ENCODE results near the gene SESN1.

Gene SESN1

DNA sequence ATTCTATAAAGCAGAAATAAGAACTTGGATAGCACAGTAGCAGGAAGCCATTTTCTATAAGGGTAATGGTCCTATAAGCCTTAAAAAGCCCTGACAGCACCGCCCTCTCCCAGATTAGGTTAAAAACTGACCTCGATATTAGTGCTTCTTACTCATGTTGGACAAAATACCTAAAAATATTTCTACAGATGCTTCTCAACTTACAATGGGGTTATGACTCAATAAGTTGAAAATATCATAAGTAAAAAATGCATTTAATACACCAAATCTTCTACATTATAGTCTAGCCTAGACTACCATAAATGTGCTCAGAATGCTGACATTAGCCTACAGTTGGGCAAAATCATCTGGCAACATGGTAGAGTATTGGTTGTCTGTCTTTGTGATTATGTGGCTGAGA, 70.3 kb downstream of the SESN1 start:
- FAIRE-seq: no peak

DNA sequence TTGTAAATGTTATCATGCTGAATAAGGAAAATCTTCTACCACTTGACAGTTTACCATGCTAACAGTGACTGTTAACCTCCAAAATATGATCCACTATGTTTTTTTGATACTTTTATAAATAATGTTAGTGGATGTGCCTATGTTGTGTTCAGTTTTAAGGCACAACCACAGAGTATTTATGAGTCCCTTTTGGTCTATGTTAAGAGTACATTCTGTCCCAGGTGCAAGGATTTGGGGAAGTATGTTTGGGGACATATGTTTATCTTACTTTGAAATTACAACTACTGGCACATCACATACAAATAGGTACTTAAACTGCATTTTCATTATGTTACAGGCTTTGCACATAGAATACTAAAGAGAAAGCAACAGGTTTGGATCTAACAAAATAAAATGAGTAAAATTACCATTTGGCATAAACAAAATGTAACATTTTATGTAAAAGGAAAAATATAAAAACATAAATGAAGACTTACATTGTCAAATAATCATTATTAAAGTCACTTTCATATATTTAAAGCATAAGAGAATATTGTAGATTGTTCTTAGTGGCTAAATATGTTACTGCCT, 71.2 kb downstream of the SESN1 start:
- FAIRE-seq: no peak

GRCh38 chr6:109021870-109022269, 72.8 kb downstream of the SESN1 start:
- no peak for FAIRE-seq

DNA sequence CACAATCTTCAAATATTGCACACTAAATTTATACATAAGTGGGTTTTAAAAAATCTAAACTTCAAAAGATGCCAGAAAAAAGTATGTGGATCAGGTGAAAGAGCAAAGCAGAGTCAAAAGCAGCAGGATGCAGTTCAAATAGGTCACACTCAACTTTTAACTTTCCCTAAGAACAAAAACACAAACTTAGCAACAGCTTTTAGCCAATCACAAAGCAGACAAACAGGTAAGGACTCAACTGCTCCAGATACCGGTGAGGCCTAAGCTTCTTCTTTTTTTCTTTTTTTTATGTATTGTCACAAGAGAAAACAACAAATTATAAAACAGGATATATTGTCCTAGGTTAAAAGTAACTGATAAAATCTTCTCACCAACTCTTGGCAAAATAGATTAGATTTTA, 74.7 kb downstream of the SESN1 start:
- FAIRE-seq: no peak

DNA sequence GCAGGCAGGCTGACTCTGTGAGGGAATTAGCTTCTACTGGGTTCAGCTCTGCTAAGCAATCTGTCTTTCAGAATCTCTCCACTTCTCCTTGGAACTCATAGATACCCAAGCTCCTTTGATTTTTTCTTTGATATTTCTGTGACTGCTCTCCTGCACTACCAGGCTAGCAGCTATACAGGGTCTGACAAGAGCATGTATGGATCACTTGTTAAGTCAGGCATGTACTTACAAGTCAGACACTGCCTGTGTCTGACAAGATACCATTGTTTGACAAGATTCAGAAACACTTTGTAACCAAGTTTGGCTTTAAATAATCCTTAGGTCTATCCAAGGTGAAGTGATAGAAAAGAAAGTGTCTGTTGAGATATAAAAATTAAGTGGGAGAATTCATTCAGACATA, 79.5 kb downstream of the SESN1 start:
- FAIRE-seq: no peak

- FAIRE-seq: no peak
These were observed 80.0 kb downstream of the SESN1 start for GRCh38 chr6:109014606-109015005.

- FAIRE-seq: peak; percentile 27
These were observed 80.9 kb downstream of the SESN1 start for GRCh38 chr6:109013656-109014305.

- FAIRE-seq: no peak
These were observed 83.9 kb downstream of the SESN1 start for GRCh38 chr6:109010705-109011102.

DNA sequence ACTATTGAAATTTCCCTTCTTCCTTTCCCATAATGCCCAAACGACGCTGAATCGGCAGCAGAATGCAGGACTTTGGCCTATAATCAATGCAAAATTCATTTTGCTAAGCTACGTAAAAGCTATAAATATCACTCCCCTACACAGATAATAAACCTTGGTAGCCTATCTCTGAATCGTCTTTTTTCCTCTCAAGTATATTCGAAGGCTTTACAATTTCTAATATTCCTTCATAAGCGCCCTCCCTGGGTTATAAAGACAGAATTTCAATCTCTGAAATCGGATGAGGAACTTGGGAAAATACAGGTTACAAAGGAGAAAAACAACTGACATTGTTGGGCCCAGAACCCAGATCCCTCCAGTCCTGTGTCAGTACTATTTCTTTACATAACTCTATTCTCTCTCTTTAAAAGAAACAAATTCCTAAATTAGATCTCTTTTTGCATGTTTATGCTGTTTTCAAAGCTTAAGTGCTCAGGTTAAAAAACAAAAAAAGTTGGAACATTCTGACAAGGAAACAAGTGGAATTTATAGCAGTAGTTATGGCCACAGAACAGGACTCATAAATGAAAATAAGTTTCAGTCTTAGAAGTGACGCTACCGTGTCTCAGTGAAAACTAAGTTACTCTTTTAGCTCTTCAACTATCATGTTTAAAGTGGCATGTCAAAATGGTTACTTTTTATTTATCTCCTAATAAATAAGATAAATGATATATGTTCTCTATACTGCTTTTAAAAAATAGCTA, 84.5 kb downstream of the SESN1 start:
- FAIRE-seq: no peak

DNA sequence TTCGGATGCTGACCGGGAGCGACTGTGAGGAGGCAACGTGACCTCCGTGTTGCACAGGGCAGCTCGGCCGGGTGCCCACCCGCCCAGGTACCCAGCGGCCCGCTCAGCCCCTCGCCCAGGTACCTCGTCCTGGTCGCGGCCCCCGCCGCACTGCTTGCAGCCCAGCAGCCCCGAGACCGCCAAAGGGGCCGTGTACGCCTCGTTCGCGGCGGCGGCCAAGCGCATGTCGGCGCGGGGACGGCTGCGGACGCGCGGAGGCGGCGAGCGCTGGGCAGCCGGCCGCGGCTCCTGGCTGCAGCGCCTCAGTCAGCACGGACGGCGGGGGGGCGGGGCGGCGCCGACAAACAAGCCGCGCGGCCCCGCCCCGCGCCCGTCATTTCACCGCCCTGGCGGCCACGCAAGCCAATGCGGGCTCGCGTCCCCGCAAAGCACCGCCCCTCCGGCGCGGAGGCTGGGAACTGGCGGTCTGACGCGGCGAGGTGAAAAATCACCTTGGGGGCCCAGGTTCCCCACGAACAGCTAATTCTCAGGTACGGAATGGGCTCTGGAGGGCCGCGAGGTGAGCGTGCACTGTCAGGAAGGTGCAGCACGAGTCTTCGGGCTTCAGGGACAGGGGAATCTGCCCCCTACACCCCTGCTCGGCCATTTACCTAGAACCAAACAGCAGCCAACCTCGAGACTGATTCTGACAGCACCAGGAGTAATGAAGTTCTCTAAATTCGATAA, 85.2 kb downstream of the SESN1 start:
- no peak for FAIRE-seq

DNA sequence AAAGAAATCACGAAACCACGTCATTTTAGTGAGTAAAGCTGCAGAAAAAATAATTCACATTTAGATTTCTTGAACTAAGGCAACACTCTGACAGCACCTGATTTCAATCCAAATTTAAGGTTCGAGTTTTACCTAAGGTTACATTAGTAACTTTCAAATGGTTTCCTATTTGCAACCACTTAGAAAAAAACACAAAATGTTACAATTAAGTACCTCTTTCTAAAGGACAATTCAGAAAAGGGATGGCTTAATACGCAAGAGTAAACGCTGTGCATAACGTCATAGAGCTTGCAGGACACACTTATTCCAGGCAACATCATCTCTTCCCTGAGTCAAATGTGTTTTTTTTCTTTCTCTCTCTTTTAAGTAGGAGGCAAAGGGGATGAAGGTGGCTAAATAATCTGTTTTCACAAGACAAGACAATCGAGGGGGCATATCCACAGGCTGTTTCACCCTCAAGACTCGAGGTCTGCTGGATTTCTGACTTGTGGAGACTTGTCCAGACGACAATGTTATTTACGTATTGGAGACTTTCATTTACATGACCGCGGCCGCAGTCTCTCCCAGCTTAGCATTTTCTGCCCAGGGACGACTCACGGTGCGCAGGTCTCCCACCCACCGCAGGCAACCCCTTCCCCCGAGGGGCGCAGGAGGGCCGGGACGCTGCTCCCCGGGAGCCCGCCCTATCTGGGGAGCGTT, 86.0 kb downstream of the SESN1 start:
- FAIRE-seq: no peak

DNA sequence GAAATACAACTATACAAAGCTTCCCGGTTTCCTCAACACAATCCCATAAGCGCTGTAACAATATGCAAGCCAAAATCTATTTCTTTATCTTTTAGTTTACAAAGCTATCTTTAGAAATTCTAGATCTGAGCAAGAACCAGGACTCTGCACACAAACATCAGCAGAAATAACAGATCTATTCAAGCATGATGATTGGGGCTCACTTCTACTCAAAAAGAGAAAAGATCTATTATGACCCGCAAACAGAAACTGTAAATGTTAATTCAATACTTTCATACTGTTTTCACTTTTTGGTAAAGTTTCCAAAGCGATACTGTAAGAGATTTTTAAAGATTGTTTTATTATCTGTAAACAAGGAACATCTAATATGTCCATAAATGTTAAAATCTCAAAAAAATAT, 86.6 kb downstream of the SESN1 start:
- FAIRE-seq: peak; percentile 65

GRCh38 chr6:109007521-109007920, 87.1 kb downstream of the SESN1 start:
- no peak for FAIRE-seq

DNA sequence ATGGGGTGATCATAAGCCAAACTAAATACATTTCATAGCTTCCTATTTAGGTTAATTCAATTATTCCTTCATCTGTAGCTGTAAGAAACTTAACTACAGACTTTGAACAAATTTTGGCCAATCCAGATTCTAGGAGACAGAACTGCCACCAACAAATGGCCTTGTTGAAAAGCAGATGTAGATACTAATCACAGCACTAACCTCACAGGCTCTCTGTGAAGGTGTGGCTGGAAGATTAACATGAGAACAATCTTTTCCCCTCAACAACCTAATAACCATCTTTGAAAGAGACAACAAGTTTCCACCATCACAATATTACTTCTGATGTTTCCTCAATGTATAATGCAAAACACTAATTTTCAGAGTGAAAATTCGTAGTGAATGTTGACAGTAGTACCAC, 87.8 kb downstream of the SESN1 start:
- FAIRE-seq: no peak

DNA sequence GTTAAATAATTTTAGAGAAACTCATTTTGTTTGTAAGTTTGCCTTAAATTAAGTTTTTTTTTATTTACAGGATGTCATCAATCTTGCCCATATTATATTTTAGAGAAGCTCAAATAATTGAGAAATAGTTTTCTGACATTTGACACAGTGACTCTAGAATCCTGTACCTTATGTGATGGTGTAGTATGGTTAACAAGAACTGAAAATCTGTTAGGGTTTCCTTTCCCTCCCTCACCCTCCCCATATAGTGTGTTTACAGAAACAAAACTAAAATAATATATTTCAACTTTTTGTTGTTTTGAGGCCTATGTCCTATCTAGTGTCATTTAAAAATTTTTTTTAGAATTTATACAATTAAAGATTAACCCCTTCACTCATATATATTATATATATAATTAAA, 91.8 kb downstream of the SESN1 start:
- no peak for FAIRE-seq

GRCh38 chr6:109002051-109002697, 92.5 kb downstream of the SESN1 start:
- no peak for FAIRE-seq

DNA sequence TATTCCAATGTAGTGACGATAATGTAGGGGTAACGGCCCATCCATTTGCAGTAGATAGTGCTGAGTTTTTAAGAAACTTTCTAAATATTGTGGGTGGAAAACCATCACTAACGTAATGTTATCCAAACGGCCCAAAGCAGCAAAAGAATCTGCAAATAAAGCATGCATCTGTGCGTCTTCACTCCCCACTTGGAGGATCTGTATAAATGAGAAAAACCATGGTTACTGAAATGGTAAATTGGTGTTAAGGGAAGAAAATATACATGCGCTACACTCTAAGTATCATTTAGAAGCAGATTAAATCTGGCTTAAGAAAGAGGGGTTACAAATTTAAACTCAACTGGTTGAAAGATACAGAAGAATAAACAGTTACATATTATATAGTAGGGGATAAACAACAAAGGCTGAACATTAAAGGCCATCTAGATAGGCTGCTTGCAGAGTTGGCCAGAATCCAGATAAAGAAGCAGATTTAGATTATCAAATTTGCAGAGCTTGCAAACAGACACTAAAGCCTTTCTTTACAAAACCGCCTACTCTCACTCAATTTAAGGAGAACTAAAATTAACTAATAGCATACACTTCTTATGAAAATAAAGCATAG, 93.3 kb downstream of the SESN1 start:
- FAIRE-seq: no peak

DNA sequence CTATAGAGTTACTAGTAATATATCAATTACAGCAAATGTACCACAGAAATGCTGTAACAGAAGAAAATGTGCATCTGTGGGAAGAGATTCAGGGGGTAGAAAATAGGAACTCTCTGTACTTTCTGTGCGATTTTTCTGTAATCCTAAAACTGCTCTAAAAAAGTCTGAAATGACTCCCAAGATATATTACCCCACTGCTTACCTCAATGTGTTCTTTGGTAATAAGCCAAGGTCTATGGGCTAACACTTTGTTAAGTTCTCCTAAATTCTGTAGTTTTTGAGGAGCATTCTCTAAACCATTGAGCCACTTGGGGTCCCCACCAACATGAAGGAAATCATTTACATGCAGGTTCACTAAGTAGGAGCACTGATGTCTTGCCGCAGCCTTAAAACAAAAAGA, 94.4 kb downstream of the SESN1 start:
- FAIRE-seq: no peak

DNA sequence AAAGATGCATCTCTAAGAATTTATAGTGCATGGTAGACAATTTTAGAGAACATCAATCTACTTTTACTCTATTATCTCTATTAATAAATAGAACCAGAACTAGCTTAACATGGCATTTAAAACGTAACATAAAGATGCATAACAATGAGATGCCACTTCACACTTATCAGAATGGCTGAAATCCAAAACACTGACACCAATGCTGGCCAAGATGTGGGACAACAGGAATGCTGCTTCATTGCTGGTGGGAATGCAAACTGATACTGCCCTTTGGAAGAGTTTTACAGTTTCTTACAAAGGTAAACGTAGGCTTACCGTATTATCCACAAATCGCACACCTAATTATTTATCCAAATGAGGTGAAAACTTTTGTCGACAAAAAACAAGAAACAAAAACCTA, 95.2 kb downstream of the SESN1 start:
- FAIRE-seq: no peak

DNA sequence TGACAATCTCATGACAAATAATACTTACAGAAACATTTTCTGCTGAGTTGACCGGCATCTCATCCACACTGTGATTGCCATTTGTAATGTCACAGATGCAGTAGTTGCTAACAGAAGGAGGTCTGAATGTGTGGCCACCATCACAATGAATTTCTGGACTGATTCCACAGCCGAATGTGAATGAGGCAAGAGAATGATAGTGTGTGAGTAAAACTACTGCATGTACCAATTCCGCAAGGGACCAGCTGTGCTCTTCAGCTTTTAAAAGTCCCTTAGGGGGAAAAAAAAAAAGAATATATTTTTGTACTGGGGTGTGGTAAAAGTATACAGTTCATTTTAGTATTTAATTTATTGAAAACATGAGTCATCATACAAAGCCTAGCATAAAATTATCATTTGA, 96.2 kb downstream of the SESN1 start:
- FAIRE-seq: no peak

GRCh38 chr6:108996208-108996607, 98.4 kb downstream of the SESN1 start:
- no peak for FAIRE-seq

DNA sequence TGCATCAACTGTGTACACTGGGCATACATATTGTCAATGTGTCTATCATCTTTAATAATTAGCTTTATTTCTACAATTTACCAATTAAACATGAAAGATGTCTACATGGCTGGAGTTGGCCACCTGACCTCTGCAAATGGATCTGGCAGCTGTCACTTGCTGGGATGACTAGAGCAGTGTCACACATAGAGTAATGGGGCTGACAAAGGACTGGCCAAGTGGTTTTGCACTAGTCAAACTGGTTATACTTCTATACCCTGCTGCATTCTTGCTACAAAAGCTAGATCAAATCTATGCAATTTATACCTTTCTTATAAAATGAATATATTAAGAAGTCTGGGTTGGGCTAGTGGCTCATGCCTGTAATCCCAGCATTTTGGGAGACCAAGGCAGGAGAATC, 99.3 kb downstream of the SESN1 start:
- no peak for FAIRE-seq

All from A204.1 (cell line).